HG03135 (cell line): ENCODE measurements around the gene E2F8.
"Not testable (repeated sequence)": the region's sequence is repeated elsewhere in the genome, so short reads cannot be mapped to it uniquely, and the experiment has no call there.

Experiments used
- ATAC-seq: cut with Tn5 transposase; IDR thresholded peaks from one replicate; pipeline ENCODE4 v1.9.1; 2021; ENCODE audit warnings: mild to moderate bottlenecking, moderate library complexity; ENCODE audit not compliant: unreplicated experiment

The E2F8 gene, protein sequence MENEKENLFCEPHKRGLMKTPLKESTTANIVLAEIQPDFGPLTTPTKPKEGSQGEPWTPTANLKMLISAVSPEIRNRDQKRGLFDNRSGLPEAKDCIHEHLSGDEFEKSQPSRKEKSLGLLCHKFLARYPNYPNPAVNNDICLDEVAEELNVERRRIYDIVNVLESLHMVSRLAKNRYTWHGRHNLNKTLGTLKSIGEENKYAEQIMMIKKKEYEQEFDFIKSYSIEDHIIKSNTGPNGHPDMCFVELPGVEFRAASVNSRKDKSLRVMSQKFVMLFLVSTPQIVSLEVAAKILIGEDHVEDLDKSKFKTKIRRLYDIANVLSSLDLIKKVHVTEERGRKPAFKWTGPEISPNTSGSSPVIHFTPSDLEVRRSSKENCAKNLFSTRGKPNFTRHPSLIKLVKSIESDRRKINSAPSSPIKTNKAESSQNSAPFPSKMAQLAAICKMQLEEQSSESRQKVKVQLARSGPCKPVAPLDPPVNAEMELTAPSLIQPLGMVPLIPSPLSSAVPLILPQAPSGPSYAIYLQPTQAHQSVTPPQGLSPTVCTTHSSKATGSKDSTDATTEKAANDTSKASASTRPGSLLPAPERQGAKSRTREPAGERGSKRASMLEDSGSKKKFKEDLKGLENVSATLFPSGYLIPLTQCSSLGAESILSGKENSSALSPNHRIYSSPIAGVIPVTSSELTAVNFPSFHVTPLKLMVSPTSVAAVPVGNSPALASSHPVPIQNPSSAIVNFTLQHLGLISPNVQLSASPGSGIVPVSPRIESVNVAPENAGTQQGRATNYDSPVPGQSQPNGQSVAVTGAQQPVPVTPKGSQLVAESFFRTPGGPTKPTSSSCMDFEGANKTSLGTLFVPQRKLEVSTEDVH

GRCh38 chr11:19240420-19241259 is at the start of gene E2F8:
E2F8 (minus strand) TSS chr11:19240945; CDS start chr11:19240121, 824 bp downstream.
- peak; percentile 84 for ATAC-seq

GRCh38 chr11:19290356-19290755 is 49.6 kb upstream of the E2F8 start:
- no peak for ATAC-seq

- no peak for ATAC-seq
Observed at GRCh38 chr11:19288256-19288655, 47.5 kb upstream of the E2F8 start.

DNA sequence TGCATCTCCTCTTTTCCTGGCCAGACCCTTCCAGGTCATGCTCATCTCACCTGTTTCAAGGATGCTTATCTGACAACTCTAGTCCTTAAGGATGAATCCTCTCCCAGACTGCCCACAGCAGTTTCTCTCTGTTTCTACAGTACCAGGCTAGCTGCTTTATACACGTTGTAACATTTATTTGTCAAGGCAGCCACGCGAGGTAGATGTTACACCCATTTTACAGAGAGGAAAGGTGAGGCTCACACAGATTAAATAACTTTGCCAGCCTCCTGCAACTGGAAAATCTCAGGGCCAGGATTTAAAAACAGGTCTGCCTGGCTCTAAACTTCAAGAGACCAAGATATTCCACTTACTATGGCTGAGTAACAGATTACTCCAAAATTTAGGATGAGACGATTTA is 45.7 kb upstream of the E2F8 start:
- ATAC-seq, result no peak

DNA sequence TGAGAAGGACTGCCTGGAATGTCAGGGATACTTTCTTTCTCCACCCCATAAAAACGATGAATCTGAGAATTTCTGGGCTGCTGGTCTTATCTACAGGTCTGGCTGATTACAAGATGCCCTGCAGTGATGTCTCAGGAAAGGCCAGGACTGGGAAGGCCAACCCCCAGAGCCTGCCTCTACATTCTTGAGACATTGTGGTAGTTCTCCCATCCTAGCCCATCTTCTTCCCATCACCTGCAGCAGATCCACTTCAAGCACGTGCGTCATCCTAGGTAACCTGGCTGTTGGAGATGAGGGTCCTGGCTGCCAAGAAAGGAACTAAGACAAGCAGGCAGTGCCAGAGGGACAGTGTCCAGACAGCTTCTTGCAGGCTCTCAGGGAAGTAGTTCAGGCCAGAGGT is 44.1 kb upstream of the E2F8 start:
- no peak for ATAC-seq

GRCh38 chr11:19283991-19284390 is 43.2 kb upstream of the E2F8 start:
- no peak for ATAC-seq

DNA sequence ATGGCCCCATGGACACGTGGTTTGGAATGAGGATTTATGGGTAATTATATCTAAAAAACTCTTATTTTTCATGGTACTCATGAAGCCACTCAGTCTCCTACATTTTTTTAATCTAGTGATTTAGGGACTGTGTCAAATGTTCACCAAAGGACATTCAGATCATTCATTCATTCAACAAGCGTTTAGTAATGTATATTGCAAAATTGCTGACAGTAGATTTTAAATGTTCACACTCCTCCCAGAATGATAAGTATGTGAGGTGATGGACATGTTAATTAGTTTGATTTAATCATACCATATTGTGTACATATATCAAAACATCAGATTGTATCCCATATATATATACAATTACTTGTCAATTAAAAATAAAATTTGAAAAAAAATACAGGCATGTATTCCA is 40.8 kb upstream of the E2F8 start:
- ATAC-seq, result no peak

GRCh38 chr11:19281041-19281440 is 40.3 kb upstream of the E2F8 start:
- ATAC-seq, result no peak

GRCh38 chr11:19279451-19279850 is 38.7 kb upstream of the E2F8 start:
- ATAC-seq, result no peak

- no peak for ATAC-seq
Observed at GRCh38 chr11:19276859-19277808, 36.4 kb upstream of the E2F8 start.

GRCh38 chr11:19275496-19275895 is 34.8 kb upstream of the E2F8 start:
- ATAC-seq, result no peak

GRCh38 chr11:19273219-19273618 is 32.5 kb upstream of the E2F8 start:
- not testable (repeated sequence) for ATAC-seq

- ATAC-seq, result no peak
Observed at GRCh38 chr11:19268909-19269308, 28.2 kb upstream of the E2F8 start.

GRCh38 chr11:19267567-19267966 is 26.8 kb upstream of the E2F8 start:
- ATAC-seq, result no peak

DNA sequence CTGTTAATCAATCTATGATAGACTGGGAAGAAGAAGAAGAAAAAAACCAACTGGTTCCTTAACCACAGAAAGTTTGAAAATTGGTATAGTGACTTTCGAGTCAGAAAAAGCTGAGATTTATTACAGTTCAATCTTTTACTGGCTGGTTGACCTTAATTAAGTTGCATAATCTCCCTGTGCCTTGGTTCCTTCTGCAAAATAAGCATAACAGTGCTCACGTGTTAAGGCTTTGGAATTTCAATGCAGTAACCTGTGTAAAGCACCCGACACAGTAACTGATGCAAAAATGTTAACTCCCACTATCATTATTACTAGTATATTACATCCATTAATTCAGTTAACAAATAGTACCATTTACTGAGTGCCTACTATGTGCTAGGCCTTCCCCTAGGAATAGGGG is 22.6 kb upstream of the E2F8 start:
- no peak for ATAC-seq

DNA sequence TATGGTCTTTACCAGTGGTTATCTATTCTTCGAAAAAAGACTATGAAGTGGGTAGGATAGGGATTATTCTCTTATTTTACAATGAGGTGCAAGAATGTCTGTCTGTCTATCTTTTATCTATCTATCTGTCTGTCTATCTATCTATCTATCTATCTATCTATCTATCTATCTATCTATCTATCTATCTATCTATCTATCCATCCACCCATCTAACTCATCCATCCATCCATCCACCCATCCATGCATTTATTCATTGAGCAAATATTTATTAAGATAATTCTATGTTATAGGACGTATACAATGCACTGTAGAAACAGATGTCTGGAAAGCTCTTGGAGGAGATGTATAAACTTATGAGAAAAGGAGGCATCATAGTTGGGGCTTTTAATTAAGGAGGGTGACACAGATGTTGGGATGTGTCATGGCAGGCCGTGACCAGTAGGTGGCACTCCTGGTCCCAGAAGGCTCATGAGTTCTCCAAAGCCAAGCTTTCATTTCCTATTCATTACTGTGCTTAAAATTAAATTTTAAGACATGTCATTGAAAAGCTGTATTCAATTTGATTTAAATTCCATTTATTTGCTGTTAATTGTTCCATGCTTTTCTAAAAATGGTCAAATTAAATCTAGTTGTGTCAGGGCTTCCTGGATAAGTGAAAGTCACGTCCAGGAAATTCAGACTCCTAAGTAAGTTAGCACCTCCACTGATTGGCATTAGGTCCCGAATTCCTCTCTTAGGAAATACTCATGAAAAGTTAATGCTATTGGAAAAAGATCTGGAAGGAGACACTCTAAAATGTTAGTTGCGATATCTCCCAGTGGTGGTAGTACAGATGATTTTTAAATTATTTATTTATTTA is 19.0 kb upstream of the E2F8 start:
- no peak for ATAC-seq

DNA sequence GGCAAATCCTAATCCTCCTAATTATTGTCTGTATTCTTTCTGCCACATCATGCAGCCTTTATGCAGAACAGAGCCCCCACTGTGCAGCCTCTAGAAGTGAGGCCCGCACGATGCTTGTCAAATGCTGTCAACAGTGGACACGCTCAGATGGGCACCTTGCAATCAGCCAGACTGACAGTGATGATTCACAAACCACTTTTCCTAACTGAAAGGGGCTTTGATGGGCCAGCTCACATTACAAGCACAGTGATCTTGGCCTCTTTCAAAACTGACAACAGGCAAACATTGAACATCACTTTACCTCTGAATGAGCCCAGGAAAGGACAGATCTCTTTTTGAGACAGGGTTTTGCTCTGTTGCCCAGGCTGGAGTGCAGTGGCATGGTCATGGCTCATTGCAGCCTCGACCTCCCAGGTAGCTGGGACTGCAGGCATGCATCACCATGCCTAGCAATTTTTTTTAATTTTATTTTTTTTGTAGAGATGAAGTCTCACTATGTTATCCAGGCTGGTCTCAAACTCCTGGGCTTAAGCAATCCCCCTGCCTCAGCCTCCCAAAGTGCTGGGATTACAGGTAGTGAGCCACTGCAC is 18.0 kb upstream of the E2F8 start:
- ATAC-seq, result no peak

GRCh38 chr11:19254441-19254840 is 13.7 kb upstream of the E2F8 start:
- not testable (repeated sequence) for ATAC-seq

DNA sequence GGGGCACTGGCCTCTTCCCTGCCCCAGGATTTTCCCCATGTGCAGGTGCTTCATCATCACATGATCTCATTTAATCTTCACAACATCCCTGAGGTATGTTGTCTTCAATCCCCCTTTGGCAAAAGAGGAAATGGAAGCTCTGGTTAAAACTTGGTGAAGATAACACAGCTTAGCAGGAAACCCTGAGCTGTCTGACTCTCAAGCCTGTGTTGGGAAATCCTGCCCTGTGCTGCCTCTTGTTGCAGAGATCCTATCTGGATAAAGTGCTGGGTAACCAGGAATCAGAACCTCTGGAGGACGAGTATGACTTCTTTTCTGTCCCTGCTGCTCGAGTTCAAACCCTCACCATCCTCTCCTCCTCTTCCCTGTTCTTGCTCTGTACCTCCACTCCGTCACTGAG is 13.1 kb upstream of the E2F8 start:
- no peak for ATAC-seq
